WTC11 (cell line): ENCODE measurements around the gene PKD2L1. TPM values are rescaled to one million over a fixed set of nuclear protein-coding genes. Genes with fewer than 3 reads are reported as not detected.

Experiments
- ATAC-seq: fragments of 200-7000 bp; cut with Tn5 transposase; 2 replicates; pipeline ENCODE4 v1.10.0; 2021; ENCODE audit warnings: mild to moderate bottlenecking, moderate library complexity
- CTCF ChIA-PET: fragments of 300-600 bp; sonication (Branson Sonifier 250); formaldehyde crosslinking; loops from one replicate; lab custom pipeline; 2021; ENCODE audit warnings: antibody characterized with exemption; lab: Charles Lee
- POLR2A ChIA-PET: fragments of 350-600 bp; sonication (Branson Sonifier 250); formaldehyde crosslinking; loops from one replicate; lab custom pipeline; 2021; ENCODE audit warnings: antibody characterized with exemption; lab: Charles Lee
- DNase-seq: peaks from one replicate; pipeline ENCODE4 v3.0.0; 2021; ENCODE audit warnings: low spot score
- H3K27ac Mint-ChIP-seq: 2 replicates; pipeline ENCODE4 v1.8.0; 2021; ENCODE audit warnings: mixed read lengths
- H3K27me3 Mint-ChIP-seq: 2 replicates; pipeline ENCODE4 v1.8.0; 2021; ENCODE audit warnings: low read depth, mild to moderate bottlenecking, moderate library complexity, mixed read lengths
- H3K36me3 Mint-ChIP-seq: 2 replicates; pipeline ENCODE4 v1.8.0; 2021; ENCODE audit warnings: mixed read lengths
- H3K4me1 Mint-ChIP-seq: 2 replicates; pipeline ENCODE4 v1.8.0; 2022; ENCODE audit warnings: mixed read lengths
- H3K4me3 Mint-ChIP-seq: 2 replicates; pipeline ENCODE4 v1.8.0; 2021; ENCODE audit warnings: mild to moderate bottlenecking, moderate library complexity, mixed read lengths
- H3K9me3 Mint-ChIP-seq: 2 replicates; pipeline ENCODE4 v1.8.0; 2021; ENCODE audit warnings: mixed read lengths
- ATF3 ChIP-seq: sonication (generic); formaldehyde crosslinking; conservative IDR thresholded peaks from 2 replicates; pipeline ENCODE4 v1.8.1; 2022; ENCODE audit warnings: mild to moderate bottlenecking, missing genetic modification reagents
- CREM ChIP-seq: sonication (generic); formaldehyde crosslinking; IDR thresholded peaks from 2 replicates; pipeline ENCODE4 v1.8.1; 2022; ENCODE audit warnings: mild to moderate bottlenecking, missing genetic modification reagents, moderate library complexity
- ELF4 ChIP-seq: sonication (generic); formaldehyde crosslinking; IDR thresholded peaks from 2 replicates; pipeline ENCODE4 v1.8.1; 2022; ENCODE audit warnings: low read depth, mild to moderate bottlenecking, moderate library complexity, missing genetic modification reagents
- ERG ChIP-seq: fragments of 250-450 bp; sonication (Bioruptor Pico); IDR thresholded peaks from 2 replicates; pipeline ENCODE4 v1.8.0; 2021; ENCODE audit warnings: mild to moderate bottlenecking
- ESRRA ChIP-seq: sonication (generic); formaldehyde crosslinking; IDR thresholded peaks from 2 replicates; pipeline ENCODE4 v1.8.1; 2022; ENCODE audit warnings: mild to moderate bottlenecking, missing genetic modification reagents, borderline replicate concordance
- FOXK1 ChIP-seq: sonication (generic); formaldehyde crosslinking; IDR thresholded peaks from 2 replicates; pipeline ENCODE4 v1.8.0; 2022; ENCODE audit warnings: mild to moderate bottlenecking, moderate library complexity, missing genetic modification reagents
- FOXP1 ChIP-seq: sonication (generic); formaldehyde crosslinking; IDR thresholded peaks from 2 replicates; pipeline ENCODE4 v1.8.0; 2022; ENCODE audit warnings: missing genetic modification reagents, mild to moderate bottlenecking, moderate library complexity, borderline replicate concordance
- FOXP4 ChIP-seq: sonication (generic); formaldehyde crosslinking; IDR thresholded peaks from 2 replicates; pipeline ENCODE4 v1.8.0; 2022; ENCODE audit warnings: mild to moderate bottlenecking, missing genetic modification reagents
- JAZF1 ChIP-seq: fragments of 250-450 bp; sonication (Bioruptor Pico); IDR thresholded peaks from 2 replicates; pipeline ENCODE4 v1.9.0; 2021; ENCODE audit warnings: moderate library complexity, mild to moderate bottlenecking, inconsistent platforms
- JUN ChIP-seq: sonication (generic); formaldehyde crosslinking; IDR thresholded peaks from 2 replicates; pipeline ENCODE4 v1.8.0; 2023; ENCODE audit warnings: mild to moderate bottlenecking, missing genetic modification reagents
- NR3C1 ChIP-seq: sonication (generic); formaldehyde crosslinking; conservative IDR thresholded peaks from 2 replicates; pipeline ENCODE4 v1.8.1; 2023; ENCODE audit warnings: low read depth, mild to moderate bottlenecking, missing genetic modification reagents
- OVOL2 ChIP-seq: fragments of 250-450 bp; sonication (Bioruptor Pico); IDR thresholded peaks from 2 replicates; pipeline ENCODE4 v1.9.0; 2021; ENCODE audit warnings: mild to moderate bottlenecking, borderline replicate concordance
- SMAD3 ChIP-seq: sonication (generic); formaldehyde crosslinking; IDR thresholded peaks from 2 replicates; pipeline ENCODE4 v1.8.0; 2022; ENCODE audit warnings: missing genetic modification reagents, mild to moderate bottlenecking, borderline replicate concordance
- TCF7 ChIP-seq: sonication (generic); formaldehyde crosslinking; IDR thresholded peaks from 2 replicates; pipeline ENCODE4 v1.8.0; 2022; ENCODE audit warnings: mild to moderate bottlenecking, low read depth, missing genetic modification reagents, moderate library complexity
- TEAD4 ChIP-seq: sonication (generic); formaldehyde crosslinking; IDR thresholded peaks from 2 replicates; pipeline ENCODE4 v1.8.0; 2022; ENCODE audit warnings: mild to moderate bottlenecking, missing genetic modification reagents
- USF1 ChIP-seq: sonication (generic); formaldehyde crosslinking; IDR thresholded peaks from 2 replicates; pipeline ENCODE4 v1.8.0; 2022; ENCODE audit warnings: mild to moderate bottlenecking, missing genetic modification reagents
- ZBTB43 ChIP-seq: sonication (generic); formaldehyde crosslinking; IDR thresholded peaks from 2 replicates; pipeline ENCODE4 v1.8.1; 2023; ENCODE audit warnings: mild to moderate bottlenecking, missing genetic modification reagents
- ZNF232 ChIP-seq: sonication (generic); formaldehyde crosslinking; IDR thresholded peaks from 2 replicates; pipeline ENCODE4 v1.8.0; 2022; ENCODE audit warnings: mild to moderate bottlenecking, missing genetic modification reagents
- ZNF416 ChIP-seq: fragments of 250-450 bp; sonication (Bioruptor Pico); IDR thresholded peaks from 2 replicates; pipeline ENCODE4 v1.9.0; 2021; ENCODE audit warnings: mild to moderate bottlenecking, inconsistent platforms
- total RNA-seq: library from RNA; stranded (reverse); gene quantifications from 3 replicates; pipeline ENCODE4 v1.2.3, GENCODE V29; 2021

PKD2L1 gene
- total RNA-seq, 1 experiment from 2014 or later, result not detected

GRCh38 chr10:100327007-100327717 lies 2.9 kb downstream of the PKD2L1 start:
- Mint-ChIP-seq H3K9me3 (no peaks in the 10 kb centered on the region), H3K27ac (no peak overlapping the region), H3K4me3 (no peak overlapping the region), H3K27me3 (peaks cover 50% of the 10 kb centered on the region), H3K36me3 (no peaks in the 10 kb centered on the region), H3K4me1 (no peaks in the 10 kb centered on the region)
- ATAC-seq (no peak), DNase-seq (no peak)
- no peak for TF ChIP-seq JAZF1 (CRISPR knock-in tag)
- TF ChIP-seq CREM, result no peak
- no peak for TF ChIP-seq ELF4 (CRISPR knock-in tag)
- no peak for TF ChIP-seq ZBTB43
- TF ChIP-seq ESRRA, result no peak
- no peak for TF ChIP-seq ZNF416
- TF ChIP-seq NR3C1 (CRISPR knock-in tag), result no peak
- CTCF ChIA-PET, result interaction anchor here (1.4 kb wide), 1 partner anchor 24 kb away, joined by 3 read pairs; no protein-coding TSS in a partner anchor
- POLR2A ChIA-PET, result no interaction called here

GRCh38 chr10:100325158-100325557 lies 4.9 kb downstream of the PKD2L1 start:
- ChIA-PET POLR2A (no interaction called here), CTCF (interaction anchor here (0.6 to 1.6 kb wide), 3 partner anchors 9 to 194 kb away, joined by 4 to 5 read pairs (median 4); no protein-coding TSS in a partner anchor)
- Mint-ChIP-seq H3K36me3 (no peaks in the 10 kb centered on the region), H3K27me3 (peaks cover 36% of the 10 kb centered on the region), H3K9me3 (no peaks in the 10 kb centered on the region), H3K27ac (no peak overlapping the region), H3K4me1 (no peaks in the 10 kb centered on the region), H3K4me3 (no peak overlapping the region)
- TF ChIP-seq SMAD3 (CRISPR knock-in tag) (0 out of 2 replicates have a peak, but pooled peaks have one; percentile 39), USF1 (0 out of 2 replicates have a peak, but pooled peaks have one; percentile 33), ZBTB43 (no peak), ZNF232 (peak; percentile 57; the same call in 1 of the 2 replicates), TCF7 (CRISPR knock-in tag) (no peak), FOXP4 (CRISPR knock-in tag) (peak; percentile 67; the same call in 1 of the 2 replicates), FOXK1 (0 out of 2 replicates have a peak, but pooled peaks have one; percentile 18), ERG (CRISPR knock-in tag) (no peak), JUN (0 out of 2 replicates have a peak, but pooled peaks have one; percentile 78), ATF3 (CRISPR knock-in tag) (no peak), OVOL2 (CRISPR knock-in tag) (no peak), FOXP1 (CRISPR knock-in tag) (peak; percentile 25; the same call in 1 of the 2 replicates), TEAD4 (CRISPR knock-in tag) (peak; percentile 81)
- peak; percentile 67 for DNase-seq
- peak; percentile 92 for ATAC-seq
